Breast epithelium (tissue), 3 donors: ENCODE results near the gene UCHL1.

Experiments used
- CTCF ChIP-seq, 3 donors: fragments of 450-650 bp; IDR thresholded peaks; one replicate each; pipeline ENCODE4 v1.5.1; 2016 to 2017; ENCODE audit warnings: antibody characterized with exemption in 3 of 3, mild to moderate bottlenecking in 3 of 3, moderate library complexity in 3 of 3
- POLR2AphosphoS5 ChIP-seq, 3 donors: sonication (generic); formaldehyde crosslinking; IDR thresholded peaks; one replicate each; pipeline ENCODE4 v1.6.1; 2017; ENCODE audit warnings: antibody characterized with exemption in 3 of 3

GRCh38 chr4:41287852-41288251 lies 31.1 kb downstream of the UCHL1 start:
- TF ChIP-seq CTCF (IDR thresholded peaks at IDR 0.05) = no peak
- no peak for TF ChIP-seq POLR2AphosphoS5 (IDR thresholded peaks at IDR 0.05)
